HFFc6 (cell line): ENCODE results near the gene TRIM29. TPM values are rescaled to one million over a fixed set of nuclear protein-coding genes. Genes with fewer than 3 reads are reported as not detected.
"Not testable (repeated sequence)": the region's sequence is repeated elsewhere in the genome, so short reads cannot be mapped to it uniquely, and the experiment has no call there.

Experiments used
- DNase-seq: peaks from one replicate; pipeline ENCODE4 v3.0.0-alpha.2; 2018
- H3K27ac Mint-ChIP-seq: 2 replicates; pipeline ENCODE4 v1.8.0; 2020; ENCODE audit warnings: mild to moderate bottlenecking, mixed read lengths
- H3K27me3 Mint-ChIP-seq: 2 replicates; pipeline ENCODE4 v1.8.0; 2021; ENCODE audit warnings: mild to moderate bottlenecking, moderate library complexity, mixed read lengths; ENCODE audit not compliant: insufficient read depth
- H3K36me3 Mint-ChIP-seq: 2 replicates; pipeline ENCODE4 v1.8.0; 2021; ENCODE audit warnings: low read depth, mixed read lengths
- H3K4me1 Mint-ChIP-seq: 2 replicates; pipeline ENCODE4 v1.8.0; 2020; ENCODE audit warnings: low read depth, mixed read lengths
- H3K4me3 Mint-ChIP-seq: 2 replicates; pipeline ENCODE4 v1.8.0; 2020; ENCODE audit warnings: mild to moderate bottlenecking, moderate library complexity, mixed read lengths
- H3K9me3 Mint-ChIP-seq: 2 replicates; pipeline ENCODE4 v1.8.0; 2020; ENCODE audit warnings: mild to moderate bottlenecking, mixed read lengths
- total RNA-seq, 6 experiments: library from RNA; stranded (reverse); fragmentation: NEBNext Ultra II Directional; extraction: Animal tissue kit (Norgen Biotek cat#: 25700); gene quantifications; 2 replicates in 1 of 6; 3 replicates in 5 of 6; pipeline ENCODE4 v1.2.3, GENCODE V29; 2021
- TF ChIP-seq, protein P1 (sequence below): fragments of 200-600 bp; sonication (generic); IDR thresholded peaks from 2 replicates; pipeline ENCODE4 v1.5.0; 2021; ENCODE audit warnings: antibody characterized with exemption, mild to moderate bottlenecking

Gene TRIM29
- total RNA-seq, 6 experiments from 2014 or later = 1.5 to 3.2 (median 3.1) TPM

- H3K27me3 Mint-ChIP-seq = peaks cover 1% of the 10 kb centered on the region; the same call in 1 of the 2 replicates
- H3K36me3 Mint-ChIP-seq = no peaks in the 10 kb centered on the region
- peak overlapping the region; percentile 99 for H3K27ac Mint-ChIP-seq
- DNase-seq = no peak
- H3K4me1 Mint-ChIP-seq = peaks cover 72% of the 10 kb centered on the region
- H3K9me3 Mint-ChIP-seq = no peaks in the 10 kb centered on the region
- no peak overlapping the region for H3K4me3 Mint-ChIP-seq
- TF ChIP-seq, protein P1, sequence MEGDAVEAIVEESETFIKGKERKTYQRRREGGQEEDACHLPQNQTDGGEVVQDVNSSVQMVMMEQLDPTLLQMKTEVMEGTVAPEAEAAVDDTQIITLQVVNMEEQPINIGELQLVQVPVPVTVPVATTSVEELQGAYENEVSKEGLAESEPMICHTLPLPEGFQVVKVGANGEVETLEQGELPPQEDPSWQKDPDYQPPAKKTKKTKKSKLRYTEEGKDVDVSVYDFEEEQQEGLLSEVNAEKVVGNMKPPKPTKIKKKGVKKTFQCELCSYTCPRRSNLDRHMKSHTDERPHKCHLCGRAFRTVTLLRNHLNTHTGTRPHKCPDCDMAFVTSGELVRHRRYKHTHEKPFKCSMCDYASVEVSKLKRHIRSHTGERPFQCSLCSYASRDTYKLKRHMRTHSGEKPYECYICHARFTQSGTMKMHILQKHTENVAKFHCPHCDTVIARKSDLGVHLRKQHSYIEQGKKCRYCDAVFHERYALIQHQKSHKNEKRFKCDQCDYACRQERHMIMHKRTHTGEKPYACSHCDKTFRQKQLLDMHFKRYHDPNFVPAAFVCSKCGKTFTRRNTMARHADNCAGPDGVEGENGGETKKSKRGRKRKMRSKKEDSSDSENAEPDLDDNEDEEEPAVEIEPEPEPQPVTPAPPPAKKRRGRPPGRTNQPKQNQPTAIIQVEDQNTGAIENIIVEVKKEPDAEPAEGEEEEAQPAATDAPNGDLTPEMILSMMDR = no peak
Observed at GRCh38 chr11:120182372-120182771, 44.5 kb upstream of the TRIM29 start.

- peaks cover 4% of the 10 kb centered on the region for H3K27me3 Mint-ChIP-seq
- no peak for DNase-seq
- peak overlapping the region; percentile 99 for H3K27ac Mint-ChIP-seq
- TF ChIP-seq, protein P1 = no peak
- peaks cover 63% of the 10 kb centered on the region for H3K4me1 Mint-ChIP-seq
- H3K9me3 Mint-ChIP-seq = no peaks in the 10 kb centered on the region
- no peaks in the 10 kb centered on the region for H3K36me3 Mint-ChIP-seq
- peak overlapping the region; percentile 73; the same call in 1 of the 2 replicates for H3K4me3 Mint-ChIP-seq
Observed at GRCh38 chr11:120181376-120181975, 43.6 kb upstream of the TRIM29 start.

- H3K27me3 Mint-ChIP-seq = peaks cover 3% of the 10 kb centered on the region
- peaks cover 55% of the 10 kb centered on the region for H3K4me1 Mint-ChIP-seq
- no peaks in the 10 kb centered on the region for H3K9me3 Mint-ChIP-seq
- H3K27ac Mint-ChIP-seq = peak overlapping the region; percentile 99
- TF ChIP-seq, protein P1 = peak; percentile 79
- DNase-seq = peak; percentile 91
- H3K36me3 Mint-ChIP-seq = no peaks in the 10 kb centered on the region
- H3K4me3 Mint-ChIP-seq = peak overlapping the region; percentile 73
Observed at GRCh38 chr11:120180551-120181232, 42.8 kb upstream of the TRIM29 start.

DNA sequence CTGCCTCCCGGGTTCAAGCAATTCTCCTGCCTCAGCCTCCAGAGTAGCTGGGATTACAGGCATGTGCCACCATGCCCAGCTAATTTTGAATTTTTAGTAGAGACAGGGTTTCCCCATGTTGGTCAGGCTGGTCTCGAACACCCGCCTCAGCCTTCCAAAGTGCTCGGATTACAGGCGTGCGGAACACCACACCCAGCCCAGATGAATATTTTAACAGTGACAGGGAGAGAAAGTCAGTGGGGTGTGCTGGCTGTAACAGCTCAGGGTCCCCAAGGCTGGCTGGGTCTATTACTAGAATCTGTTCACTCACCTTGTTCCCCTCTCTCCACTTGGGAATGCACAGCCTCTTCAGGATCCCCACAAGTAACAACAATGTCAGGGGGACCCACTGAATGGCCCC is 42.1 kb upstream of the TRIM29 start:
- peak overlapping the region; percentile 73 for H3K4me3 Mint-ChIP-seq
- DNase-seq, H3K27me3 Mint-ChIP-seq, H3K36me3 Mint-ChIP-seq, H3K9me3 Mint-ChIP-seq: not testable (repeated sequence)
- peaks cover 49% of the 10 kb centered on the region for H3K4me1 Mint-ChIP-seq
- H3K27ac Mint-ChIP-seq = peak overlapping the region; percentile 99

- Mint-ChIP-seq H3K36me3 (no peaks in the 10 kb centered on the region), H3K9me3 (no peaks in the 10 kb centered on the region), H3K4me1 (peaks cover 48% of the 10 kb centered on the region), H3K4me3 (peak overlapping the region; percentile 15; the same call in 1 of the 2 replicates), H3K27me3 (peaks cover 3% of the 10 kb centered on the region), H3K27ac (peak overlapping the region; percentile 99)
- TF ChIP-seq, protein P1 = no peak
- DNase-seq = no peak
Observed at GRCh38 chr11:120179057-120179672, 41.3 kb upstream of the TRIM29 start.
